Body of pancreas (tissue), 4 donors: ENCODE data around the gene ZNF576.

Experiments
- POLR2A ChIP-seq, 3 donors: fragments of 450-650 bp; IDR thresholded peaks; one replicate each; pipeline ENCODE4 v1.6.1; 2016; ENCODE audit warnings: antibody characterized with exemption in 3 of 3, mild to moderate bottlenecking in 2 of 3
- TF ChIP-seq, protein P1 (sequence below), 7 experiments: fragments of 450-650 bp in 4 of 7; fragments of 200-600 bp in 3 of 7; sonication (generic) in 3 of 7; IDR thresholded peaks; one replicate each; pipeline ENCODE4 v1.5.1; 2016 to 2019; ENCODE audit warnings: antibody characterized with exemption in 7 of 7

DNA sequence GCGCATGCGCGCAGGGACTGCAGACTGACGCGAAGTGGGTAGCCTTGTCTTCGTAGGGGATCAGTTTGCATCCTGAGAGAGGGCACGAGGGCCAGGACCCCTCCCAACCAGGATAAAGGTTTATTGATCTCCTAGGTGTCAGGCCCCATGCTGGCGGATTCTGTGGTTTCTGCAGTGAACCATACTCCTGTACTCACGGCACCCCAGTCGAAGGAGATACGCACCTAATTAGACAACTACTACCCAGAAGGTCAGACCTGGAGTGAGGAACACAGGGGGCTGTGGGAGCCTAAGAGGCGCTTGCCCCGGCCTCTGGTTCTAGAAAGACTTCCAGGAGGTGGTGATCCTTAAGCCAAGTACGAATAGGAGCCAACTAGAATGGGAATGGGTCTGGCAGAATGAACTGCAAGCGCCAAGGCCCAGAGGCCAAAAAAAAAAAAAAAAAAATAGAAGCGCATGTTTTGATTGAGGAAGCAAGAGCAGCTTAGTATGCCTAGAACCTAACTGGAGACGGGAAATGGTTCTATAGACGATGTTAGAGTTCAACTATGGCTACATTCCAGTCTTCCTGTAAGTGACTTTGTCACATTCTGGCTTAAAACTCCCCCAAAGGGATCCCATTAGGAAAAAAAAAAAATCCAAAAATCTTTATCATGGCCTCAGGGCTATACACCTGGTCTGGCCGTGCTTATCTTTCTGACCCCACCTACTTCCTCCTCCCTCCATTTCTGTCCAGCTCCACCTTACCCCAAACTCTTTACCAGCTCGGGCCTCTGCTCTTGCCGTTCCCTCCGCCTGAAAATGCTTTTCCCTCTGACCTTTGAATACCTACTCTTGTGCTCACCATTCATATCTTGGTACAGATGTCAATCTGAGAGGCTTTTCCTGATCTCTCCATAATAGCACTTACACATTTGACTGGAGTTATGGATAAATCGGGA, 23.9 kb downstream of the ZNF576 start:
- TF ChIP-seq POLR2A (IDR thresholded peaks at IDR 0.05): no peak
- TF ChIP-seq, protein P1, sequence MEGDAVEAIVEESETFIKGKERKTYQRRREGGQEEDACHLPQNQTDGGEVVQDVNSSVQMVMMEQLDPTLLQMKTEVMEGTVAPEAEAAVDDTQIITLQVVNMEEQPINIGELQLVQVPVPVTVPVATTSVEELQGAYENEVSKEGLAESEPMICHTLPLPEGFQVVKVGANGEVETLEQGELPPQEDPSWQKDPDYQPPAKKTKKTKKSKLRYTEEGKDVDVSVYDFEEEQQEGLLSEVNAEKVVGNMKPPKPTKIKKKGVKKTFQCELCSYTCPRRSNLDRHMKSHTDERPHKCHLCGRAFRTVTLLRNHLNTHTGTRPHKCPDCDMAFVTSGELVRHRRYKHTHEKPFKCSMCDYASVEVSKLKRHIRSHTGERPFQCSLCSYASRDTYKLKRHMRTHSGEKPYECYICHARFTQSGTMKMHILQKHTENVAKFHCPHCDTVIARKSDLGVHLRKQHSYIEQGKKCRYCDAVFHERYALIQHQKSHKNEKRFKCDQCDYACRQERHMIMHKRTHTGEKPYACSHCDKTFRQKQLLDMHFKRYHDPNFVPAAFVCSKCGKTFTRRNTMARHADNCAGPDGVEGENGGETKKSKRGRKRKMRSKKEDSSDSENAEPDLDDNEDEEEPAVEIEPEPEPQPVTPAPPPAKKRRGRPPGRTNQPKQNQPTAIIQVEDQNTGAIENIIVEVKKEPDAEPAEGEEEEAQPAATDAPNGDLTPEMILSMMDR (IDR thresholded peaks at IDR 0.05): no peak
